AG04449 (cell line): ENCODE data around the gene EZR.
"Not testable (repeated sequence)": the region's sequence is repeated elsewhere in the genome, so short reads cannot be mapped to it uniquely, and the experiment has no call there.

Experiments used
- CTCF ChIA-PET: fragments of 350-600 bp; formaldehyde crosslinking; extraction: SDS; loops from one replicate; lab custom pipeline; 2021; ENCODE audit warnings: antibody characterized with exemption; lab: Yijun Ruan, JAX
- POLR2A ChIA-PET: fragments of 400-600, 350-600 bp; formaldehyde crosslinking; extraction: SDS; loops from one replicate; lab custom pipeline; 2020; ENCODE audit warnings: antibody characterized with exemption, inconsistent platforms; lab: Yijun Ruan, JAX
- DNase-seq: peaks from one replicate; pipeline ENCODE4 v3.0.0-alpha.2; 2010; ENCODE audit warnings: low read depth, low spot score
- H3K4me3 ChIP-seq: 2 replicates; pipeline ENCODE4 v1.5.1; 2011; ENCODE audit warnings: low read depth, mild to moderate bottlenecking, control low read depth, low read length
- TF ChIP-seq, protein P1 (sequence below): IDR thresholded peaks from one replicate; pipeline ENCODE4 v1.5.1; 2011; ENCODE audit warnings: mild to moderate bottlenecking, moderate library complexity, low read length, control low read depth, inconsistent platforms; ENCODE audit not compliant: insufficient read depth; ENCODE audit errors: missing control alignments

EZR gene

DNA sequence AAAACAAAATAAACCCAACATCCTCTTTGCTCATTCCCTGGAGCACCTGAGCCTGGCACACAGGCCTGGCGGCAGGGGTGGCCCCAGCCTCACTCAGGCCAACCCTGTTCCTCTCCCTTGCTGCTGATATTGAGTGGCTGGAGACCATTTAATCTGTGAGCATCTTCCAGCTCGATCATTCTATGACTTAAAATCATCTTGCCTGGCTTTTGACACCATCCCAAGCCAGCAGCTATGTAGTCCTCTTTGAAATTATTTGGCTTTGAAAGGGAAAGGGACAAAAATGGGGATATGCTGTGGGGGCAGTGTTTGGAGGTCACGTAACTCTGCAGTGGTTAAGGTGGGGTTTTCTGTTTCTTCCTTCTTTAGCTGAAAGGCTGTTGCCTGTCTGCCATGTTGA, 22.8 kb downstream of the EZR start:
- TF ChIP-seq, protein P1, sequence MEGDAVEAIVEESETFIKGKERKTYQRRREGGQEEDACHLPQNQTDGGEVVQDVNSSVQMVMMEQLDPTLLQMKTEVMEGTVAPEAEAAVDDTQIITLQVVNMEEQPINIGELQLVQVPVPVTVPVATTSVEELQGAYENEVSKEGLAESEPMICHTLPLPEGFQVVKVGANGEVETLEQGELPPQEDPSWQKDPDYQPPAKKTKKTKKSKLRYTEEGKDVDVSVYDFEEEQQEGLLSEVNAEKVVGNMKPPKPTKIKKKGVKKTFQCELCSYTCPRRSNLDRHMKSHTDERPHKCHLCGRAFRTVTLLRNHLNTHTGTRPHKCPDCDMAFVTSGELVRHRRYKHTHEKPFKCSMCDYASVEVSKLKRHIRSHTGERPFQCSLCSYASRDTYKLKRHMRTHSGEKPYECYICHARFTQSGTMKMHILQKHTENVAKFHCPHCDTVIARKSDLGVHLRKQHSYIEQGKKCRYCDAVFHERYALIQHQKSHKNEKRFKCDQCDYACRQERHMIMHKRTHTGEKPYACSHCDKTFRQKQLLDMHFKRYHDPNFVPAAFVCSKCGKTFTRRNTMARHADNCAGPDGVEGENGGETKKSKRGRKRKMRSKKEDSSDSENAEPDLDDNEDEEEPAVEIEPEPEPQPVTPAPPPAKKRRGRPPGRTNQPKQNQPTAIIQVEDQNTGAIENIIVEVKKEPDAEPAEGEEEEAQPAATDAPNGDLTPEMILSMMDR, result no peak
- DNase-seq, result no peak
- no peak overlapping the region for H3K4me3 ChIP-seq
- ChIA-PET CTCF (interaction anchor here (1.3 to 12.3 kb wide), 3 partner anchors 92 to 308 kb away, joined by 3 to 132 read pairs (median 3); no protein-coding TSS in a partner anchor), POLR2A (no interaction called here)

DNA sequence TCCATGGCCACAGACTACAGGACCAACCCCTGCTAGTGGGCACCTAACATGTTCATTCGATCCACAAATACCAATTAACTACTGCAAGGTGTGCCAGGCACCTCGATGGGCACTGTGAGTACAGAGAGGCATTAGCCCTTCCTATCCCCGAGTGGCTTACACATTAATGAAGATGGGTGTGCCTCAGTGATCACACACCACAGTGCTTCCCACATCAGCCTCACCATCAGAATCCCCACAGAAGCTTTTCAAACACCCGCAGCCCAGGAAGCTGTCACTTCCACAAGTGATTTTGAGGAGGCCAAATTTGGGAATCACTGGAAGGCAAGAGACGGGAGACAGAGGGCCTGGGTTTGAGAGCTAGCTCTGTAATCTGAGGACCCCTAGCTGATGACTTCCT, 23.7 kb downstream of the EZR start:
- CTCF ChIA-PET, result interaction anchor here (1.3 to 12.3 kb wide), 4 partner anchors 10 to 309 kb away, joined by 3 to 132 read pairs (median 4); no protein-coding TSS in a partner anchor

DNA sequence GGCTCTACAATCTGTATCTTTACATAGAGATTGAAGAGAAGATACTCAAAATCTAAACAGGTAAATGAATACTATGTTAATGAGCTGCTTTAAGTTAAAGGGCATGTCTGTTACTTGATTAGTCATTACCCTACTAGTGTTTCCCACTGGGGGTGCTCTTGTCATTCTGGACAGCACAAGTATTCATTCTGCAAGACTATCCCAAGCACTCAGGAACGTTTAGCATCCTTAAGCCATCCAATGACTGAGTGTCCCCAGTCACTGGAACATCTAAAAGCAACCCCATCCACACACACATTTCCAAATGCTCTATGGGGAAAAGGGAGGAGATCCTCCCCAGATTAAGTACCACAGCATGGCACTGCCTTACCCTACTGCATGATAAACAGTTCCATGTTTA, 25.7 kb downstream of the EZR start:
- POLR2A ChIA-PET, result no interaction called here
- TF ChIP-seq, protein P1, result peak; percentile 59
- DNase-seq, result peak; percentile 12
- H3K4me3 ChIP-seq, result no peak overlapping the region
- CTCF ChIA-PET, result interaction anchor here (0.6 to 12.3 kb wide), 19 partner anchors 9 to 332 kb away, joined by 3 to 132 read pairs (median 4); partner anchors contain the start of gene RSPH3

More for the DNA sequence above, 23.7 kb downstream of the EZR start:
- TF ChIP-seq, protein P1, result no peak
- POLR2A ChIA-PET, result no interaction called here
- DNase-seq, result no peak
- no peak overlapping the region for H3K4me3 ChIP-seq

DNA sequence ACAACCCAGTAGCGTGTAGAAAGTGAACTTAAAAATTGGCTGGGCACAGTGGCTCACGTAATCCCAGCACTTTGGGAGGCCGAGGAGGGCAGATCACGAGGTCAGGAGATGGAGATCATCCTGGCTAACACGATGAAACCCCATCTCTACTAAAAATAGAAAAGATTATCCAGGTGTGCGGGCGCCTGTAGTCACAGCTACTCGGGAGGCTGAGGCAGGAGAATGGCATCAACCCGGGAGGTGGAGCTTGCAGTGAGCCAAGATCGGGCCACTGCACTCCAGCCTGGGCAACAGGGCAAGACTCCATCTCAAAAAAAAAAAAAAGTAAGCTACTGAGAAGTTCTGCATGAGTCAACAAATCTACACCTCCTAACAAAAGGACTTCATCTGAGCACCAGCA, 26.7 kb downstream of the EZR start:
- H3K4me3 ChIP-seq, DNase-seq, POLR2A ChIA-PET: not testable (repeated sequence)
- CTCF ChIA-PET, result interaction anchor here (0.8 to 12.3 kb wide), 10 partner anchors 8 to 187 kb away, joined by 3 to 132 read pairs (median 4); no protein-coding TSS in a partner anchor

DNA sequence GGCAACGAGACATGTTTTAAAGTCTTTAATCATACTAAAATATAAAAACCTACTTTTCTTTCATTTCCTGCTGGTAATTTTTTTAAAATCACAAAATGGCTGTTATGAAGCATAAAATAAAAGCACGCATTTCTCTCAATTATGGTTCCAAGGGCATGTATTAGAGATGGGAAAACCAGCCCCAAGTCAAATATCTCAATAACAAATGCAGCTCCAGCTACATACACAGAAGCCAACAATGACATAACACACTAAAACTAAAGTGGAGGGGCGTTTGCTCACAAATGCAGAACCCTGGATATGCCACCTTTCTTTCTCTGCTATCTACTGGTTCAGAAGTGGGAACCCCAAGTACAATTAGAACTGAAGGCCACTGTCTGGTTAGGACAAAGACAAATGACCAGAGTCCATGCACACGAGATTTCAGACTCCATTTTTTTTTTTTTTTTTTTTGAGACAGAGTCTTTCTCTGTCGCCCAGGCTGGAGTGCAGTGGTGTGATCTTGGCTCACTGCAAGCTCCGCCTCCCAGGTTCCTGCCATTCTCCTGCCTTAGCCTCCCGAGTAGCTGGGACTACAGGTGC, 27.8 kb downstream of the EZR start:
- ChIA-PET CTCF (interaction anchor here (1.5 to 12.3 kb wide), 3 partner anchors 10 to 182 kb away, joined by 3 to 132 read pairs (median 5); no protein-coding TSS in a partner anchor), POLR2A (no interaction called here)
- TF ChIP-seq, protein P1, result no peak
- DNase-seq, result no peak
- H3K4me3 ChIP-seq, result no peak overlapping the region

DNA sequence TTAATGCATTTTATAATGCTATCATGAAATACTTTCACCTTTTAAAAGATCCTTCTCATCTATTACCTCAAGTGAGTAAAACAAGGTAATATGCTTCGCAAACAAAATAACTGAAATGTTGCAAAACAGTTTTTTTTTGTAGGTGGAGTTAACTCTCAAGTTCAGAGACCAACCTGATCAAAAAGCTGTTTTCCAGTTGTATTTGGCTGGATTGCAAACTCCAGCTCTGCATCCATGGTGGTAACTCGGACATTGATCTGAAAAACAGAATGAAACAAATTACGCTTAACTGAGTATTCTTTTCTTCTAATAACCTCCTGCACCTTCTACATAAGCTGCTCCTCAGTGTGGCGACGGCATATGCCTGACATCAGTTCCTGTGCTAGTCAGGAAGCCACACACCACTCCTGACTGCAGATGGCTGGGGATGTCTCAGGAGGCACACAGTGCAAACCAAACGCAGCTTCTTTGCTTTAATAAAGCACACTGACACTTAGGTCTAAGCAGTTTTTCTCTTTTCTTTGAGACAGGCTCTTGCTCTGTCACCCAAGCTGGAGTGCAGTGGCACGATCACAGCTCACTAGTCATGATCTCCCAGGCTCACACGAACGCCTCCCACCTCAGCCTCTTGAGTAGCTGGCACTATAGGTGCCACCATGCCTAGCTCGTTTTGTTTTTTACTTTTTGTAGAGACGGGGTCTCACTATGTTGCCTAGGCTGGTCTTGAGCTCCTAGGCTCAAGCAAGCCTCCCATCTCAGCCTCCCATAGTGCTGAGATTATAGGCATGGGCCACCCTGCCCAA, 29.9 kb downstream of the EZR start:
- TF ChIP-seq, protein P1, result no peak
- no peak overlapping the region for H3K4me3 ChIP-seq
- ChIA-PET POLR2A (interaction anchor here (0.8 kb wide), 1 partner anchor 184 kb away, joined by 3 read pairs; no protein-coding TSS in a partner anchor), CTCF (interaction anchor here (0.8 to 12.3 kb wide), 4 partner anchors 9 to 220 kb away, joined by 3 to 132 read pairs (median 4); no protein-coding TSS in a partner anchor)
- no peak for DNase-seq
